ENCODE measurements around the gene ZMYM5. TPM values are rescaled to one million over a fixed set of nuclear protein-coding genes. Genes with fewer than 3 reads are reported as not detected.

The ZMYM5 gene
- total and polyA plus RNA-seq, 2 of the 13 experiments (the other 11 are each of a cell fraction or from before 2014, with no cell fraction given), result 7.8 to 9.4 TPM

DNA sequence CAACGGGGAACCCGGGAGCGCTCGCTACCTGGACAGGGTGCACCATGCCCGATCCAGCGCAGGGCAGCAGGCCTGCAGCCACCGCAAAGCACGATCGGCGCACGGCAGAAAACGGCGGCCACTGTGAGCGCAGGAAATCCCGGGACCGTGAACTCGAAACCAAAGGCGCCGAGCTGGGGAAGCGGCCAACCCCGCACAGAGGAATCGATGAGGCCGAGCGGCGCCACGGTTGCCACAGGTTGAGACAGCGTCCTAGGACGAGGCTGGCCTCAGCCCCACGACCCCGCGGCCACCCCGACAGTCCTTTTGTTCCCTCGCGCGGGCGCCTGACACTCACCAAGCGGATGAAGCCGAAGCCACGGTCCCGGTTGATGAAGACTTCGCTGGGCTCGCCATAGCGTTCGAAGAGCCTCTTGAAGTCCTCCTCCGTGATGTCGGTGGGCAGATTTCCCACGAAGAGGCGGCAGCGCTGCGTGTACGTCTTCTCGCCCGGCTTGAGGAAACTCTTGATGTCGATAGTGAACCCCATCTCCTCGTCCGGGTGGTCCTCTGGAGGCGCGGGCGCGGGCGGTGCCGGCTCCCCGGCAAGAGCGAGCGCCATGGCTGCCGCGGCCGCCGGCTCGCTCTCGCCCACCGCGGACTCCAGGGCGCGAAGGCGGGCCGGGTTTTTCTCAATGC is 81.3 kb downstream of the ZMYM5 start (continued):
- TF ChIP-seq HINFP (CRISPR knock-in tag; IDR thresholded peaks at IDR 0.05; ENCODE audit: low read depth) (0 out of 2 replicates have a peak, but pooled peaks have one; percentile 8), STAG1 (CRISPR knock-in tag; IDR thresholded peaks at IDR 0.05) (no peak), FOXK1 (CRISPR knock-in tag; IDR thresholded peaks at IDR 0.05; ENCODE audit: borderline replicate concordance, low read depth) (0 out of 2 replicates have a peak, but pooled peaks have one; percentile 13), BHLHE40 (IDR thresholded peaks at IDR 0.05; ENCODE audit: low read length) (no peak), ZNF891 (CRISPR knock-in tag; IDR thresholded peaks at IDR 0.05) (0 out of 2 replicates have a peak, but pooled peaks have one; percentile 27), ZNF331 (CRISPR knock-in tag; IDR thresholded peaks at IDR 0.05) (no peak), SNRNP70 (IDR thresholded peaks at IDR 0.05; ENCODE audit: low read depth, low read length) (no peak), KDM5A (IDR thresholded peaks at IDR 0.05; ENCODE audit: borderline replicate concordance, low read length) (no peak), SETDB1 (CRISPR knock-in tag; IDR thresholded peaks at IDR 0.05; ENCODE audit: borderline replicate concordance) (no peak), THYN1 (CRISPR knock-in tag; IDR thresholded peaks at IDR 0.05; ENCODE audit: borderline replicate concordance, low read depth) (no peak), GLI4 (CRISPR knock-in tag; IDR thresholded peaks at IDR 0.05; ENCODE audit: borderline replicate concordance) (peak; percentile 30; the same call in 1 of the 2 replicates), ZNF44 (CRISPR knock-in tag; IDR thresholded peaks at IDR 0.05) (no peak), ATRX (CRISPR knock-in tag; IDR thresholded peaks at IDR 0.05; ENCODE audit: borderline replicate concordance) (no peak), RBM39 (IDR thresholded peaks at IDR 0.05; ENCODE audit: low read depth, low read length, poor library complexity, severe bottlenecking) (peak; percentile 70), ZNF766 (CRISPR knock-in tag; IDR thresholded peaks at IDR 0.05; ENCODE audit: borderline replicate concordance) (no peak), GPBP1L1 (CRISPR knock-in tag; IDR thresholded peaks at IDR 0.05) (no peak), ZNF780A (CRISPR knock-in tag; IDR thresholded peaks at IDR 0.05) (no peak), NBN (conservative IDR thresholded peaks at IDR 0.05) (no peak), ZNF501 (CRISPR knock-in tag; IDR thresholded peaks at IDR 0.05) (no peak), ZNF773 (CRISPR knock-in tag; IDR thresholded peaks at IDR 0.05; ENCODE audit: borderline replicate concordance) (0 out of 2 replicates have a peak, but pooled peaks have one; percentile 24), REST (IDR thresholded peaks at IDR 0.05; ENCODE audit: borderline replicate concordance in 1 of 2, low read depth in 1 of 2, low read length in 2 of 2) (no peak), NCOA2 (CRISPR knock-in tag; IDR thresholded peaks at IDR 0.05) (no peak)
- TF ChIP-seq, protein P1, sequence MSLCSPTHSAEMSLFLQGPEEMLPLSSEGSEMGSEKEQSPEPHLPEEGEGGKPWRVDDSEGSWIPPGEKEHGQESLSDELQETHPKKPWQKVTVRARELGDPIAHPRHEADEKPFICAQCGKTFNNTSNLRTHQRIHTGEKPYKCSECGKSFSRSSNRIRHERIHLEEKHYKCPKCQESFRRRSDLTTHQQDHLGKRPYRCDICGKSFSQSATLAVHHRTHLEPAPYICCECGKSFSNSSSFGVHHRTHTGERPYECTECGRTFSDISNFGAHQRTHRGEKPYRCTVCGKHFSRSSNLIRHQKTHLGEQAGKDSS (CRISPR knock-in tag; IDR thresholded peaks at IDR 0.05; ENCODE audit: borderline replicate concordance, low read depth), result no peak

Measured in HepG2 (cell line).